BLaER1 treated with 17β-estradiol and CSF1 and Interleukin-3, amounts not matched to agents 10 nM and 100 nM (cell line): ENCODE results near the gene KCNIP1.

Experiments
- H3K27ac ChIP-seq, 11 experiments: shearing (Covaris generic); formaldehyde crosslinking; 2 replicates each; pipeline ENCODE4 v1.8.1; 2022
- H3K27me3 ChIP-seq, 11 experiments: shearing (Covaris generic); formaldehyde crosslinking; 2 replicates each; pipeline ENCODE4 v1.8.1; 2022
- H3K36me3 ChIP-seq, 11 experiments: shearing (Covaris generic); formaldehyde crosslinking; 2 replicates each; pipeline ENCODE4 v1.8.1; 2022
- H3K4me1 ChIP-seq, 10 experiments: shearing (Covaris generic); formaldehyde crosslinking; 2 replicates each; pipeline ENCODE4 v1.8.1; 2022
- H3K4me2 ChIP-seq, 11 experiments: shearing (Covaris generic); formaldehyde crosslinking; 2 replicates each; pipeline ENCODE4 v1.8.1; 2022
- H3K4me3 ChIP-seq, 10 experiments: shearing (Covaris generic); formaldehyde crosslinking; 2 replicates each; pipeline ENCODE4 v1.8.1; 2022
- H3K9ac ChIP-seq, 11 experiments: shearing (Covaris generic); formaldehyde crosslinking; 2 replicates each; pipeline ENCODE4 v1.8.1; 2022
- H3K9me3 ChIP-seq, 11 experiments: shearing (Covaris generic); formaldehyde crosslinking; replicated peaks in 1 of 11; 2 replicates each; pipeline ENCODE4 v1.8.1; 2022
- H4K20me1 ChIP-seq, 11 experiments: shearing (Covaris generic); formaldehyde crosslinking; 2 replicates each; pipeline ENCODE4 v1.8.1; 2022
- Cebpa-rat ChIP-seq, 11 experiments: shearing (Covaris generic); IDR thresholded peaks; 2 replicates each; pipeline ENCODE4 v1.8.1; 2022

KCNIP1 gene

DNA sequence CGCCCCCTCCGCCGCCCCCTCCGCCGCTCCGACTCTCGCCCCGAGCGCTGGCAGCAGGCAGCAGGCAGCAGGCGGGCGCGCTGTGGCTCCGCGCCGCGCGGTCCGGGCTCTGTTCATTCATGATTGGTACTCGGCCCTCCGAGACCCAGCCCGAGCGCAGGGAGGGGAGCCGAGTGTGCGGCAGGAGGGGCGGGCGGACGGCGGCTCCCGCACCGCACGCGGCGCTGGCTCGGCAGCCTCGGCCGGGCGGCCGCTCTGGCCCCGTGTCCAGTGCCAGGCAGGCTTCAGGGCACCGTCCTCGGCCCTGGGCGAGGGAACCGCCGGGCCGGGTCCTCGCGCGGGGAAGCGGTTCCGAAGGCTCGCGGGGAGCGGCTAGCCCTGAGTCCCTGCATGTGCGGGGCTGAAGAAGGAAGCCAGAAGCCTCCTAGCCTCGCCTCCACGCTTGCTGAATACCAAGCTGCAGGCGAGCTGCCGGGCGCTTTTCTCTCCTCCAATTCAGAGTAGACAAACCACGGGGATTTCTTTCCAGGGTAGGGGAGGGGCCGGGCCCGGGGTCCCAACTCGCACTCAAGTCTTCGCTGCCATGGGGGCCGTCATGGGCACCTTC lies at the start of gene KCNIP1:
Gene KCNIP1 (plus strand): TSS at position 31 of the 607 bp plus-strand sequence.
- no peak within 1 kb of the TSS for H3K9ac ChIP-seq
- no peak for TF ChIP-seq Cebpa-rat (IDR thresholded peaks at IDR 0.05)
- no peak within 1 kb of the TSS for H3K4me3 ChIP-seq
- H3K4me1 ChIP-seq, result peaks cover 0 to 11% (median 9%) of the 10 kb centered on the region in 10 experiments; a peak in 13 of 20 replicates
- H3K9me3 ChIP-seq, result no peaks in the 10 kb centered on the region; a peak in 1 of 22 replicates
- H3K27me3 ChIP-seq, result peaks cover 0 to 10% (median 7%) of the 10 kb centered on the region in 11 experiments; a peak in 11 of 22 replicates
- no peaks in the 10 kb centered on the region; a peak in 1 of 22 replicates for H4K20me1 ChIP-seq
- no peak within 1 kb of the TSS for H3K27ac ChIP-seq
- H3K4me2 ChIP-seq, result no peak within 1 kb of the TSS
- no peaks in the 10 kb centered on the region for H3K36me3 ChIP-seq

DNA sequence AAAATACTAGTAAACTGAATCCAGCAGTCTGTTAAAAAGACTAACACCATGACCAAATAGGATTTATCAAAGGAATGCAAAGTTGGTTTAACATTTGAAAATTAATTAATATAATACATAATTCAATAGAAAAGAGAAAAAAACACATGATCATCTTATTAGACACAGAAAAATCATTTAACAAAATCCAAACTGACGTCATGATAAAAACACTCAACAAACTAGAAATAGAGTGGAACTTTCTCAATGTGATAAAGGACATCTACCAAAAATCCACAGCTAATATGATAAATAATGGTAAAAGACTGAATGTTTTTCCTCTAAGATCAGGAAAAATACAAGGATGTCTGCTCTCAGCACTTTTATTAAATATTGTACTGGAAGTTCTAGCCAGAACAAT lies 40.4 kb upstream of the KCNIP1 start:
- Histone ChIP-seq H3K9ac (no peak overlapping the region), H3K4me2 (no peak overlapping the region), H3K36me3 (no peaks in the 10 kb centered on the region), H3K9me3 (peaks cover 7 to 25% (median 16%) of the 10 kb centered on the region in 11 experiments; a peak in 17 of 22 replicates), H3K4me3 (no peak overlapping the region), H3K27me3 (no peaks in the 10 kb centered on the region), H4K20me1 (no peaks in the 10 kb centered on the region; a peak in 1 of 22 replicates), H3K27ac (no peak overlapping the region), H3K4me1 (peaks cover 8 to 35% (median 22%) of the 10 kb centered on the region in 10 experiments)
- TF ChIP-seq Cebpa-rat (IDR thresholded peaks at IDR 0.05), result no peak

DNA sequence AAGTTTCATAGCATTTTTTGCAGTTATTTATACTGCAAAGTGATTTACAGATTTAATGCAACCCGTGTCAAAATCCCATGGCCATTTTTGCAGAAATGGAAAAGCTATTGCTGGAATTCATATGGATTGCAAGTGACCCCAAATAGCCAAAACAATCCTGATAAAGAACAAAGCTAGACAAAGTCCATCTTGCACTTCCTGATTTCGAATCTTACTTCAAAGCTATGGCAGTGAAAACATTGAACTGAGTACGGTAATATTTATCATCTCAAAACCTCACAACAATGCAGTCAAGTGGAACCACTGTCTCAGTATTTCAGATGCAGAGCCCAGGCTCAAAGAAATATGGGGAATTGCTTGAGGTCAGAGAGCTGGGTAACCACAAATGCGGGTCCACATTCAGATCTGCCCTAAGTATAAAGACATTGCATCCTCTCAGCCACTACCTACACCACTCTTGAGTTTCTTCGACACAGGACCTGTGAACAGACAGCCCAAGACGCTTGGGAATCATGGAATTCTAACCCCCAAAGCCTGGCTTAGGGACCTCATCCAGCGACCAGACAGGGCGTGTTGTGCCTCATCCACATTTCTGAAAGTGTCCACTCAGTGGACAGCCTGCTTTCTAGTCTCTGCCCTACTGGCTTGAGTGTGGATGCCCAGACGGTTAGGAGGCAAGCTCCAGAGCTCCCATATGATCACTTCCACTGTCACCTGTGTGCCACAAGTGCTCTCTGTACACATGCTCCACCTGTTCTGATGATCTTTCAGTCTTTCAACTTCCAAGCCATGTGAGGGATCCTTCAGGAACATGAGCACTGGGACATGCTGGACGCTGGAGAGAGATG lies 39.3 kb upstream of the KCNIP1 start:
- Histone ChIP-seq H3K27ac (no peak overlapping the region), H3K9me3 (peaks cover 7 to 20% (median 16%) of the 10 kb centered on the region in 11 experiments; a peak in 15 of 22 replicates), H3K4me1 (peaks cover 8 to 46% (median 23%) of the 10 kb centered on the region in 10 experiments), H3K36me3 (no peaks in the 10 kb centered on the region), H4K20me1 (no peaks in the 10 kb centered on the region; a peak in 1 of 22 replicates), H3K27me3 (no peaks in the 10 kb centered on the region), H3K9ac (no peak overlapping the region), H3K4me2 (peak overlapping the region in 10 of 11 experiments; percentile 10 to 53 (median 36); a peak in 19 of 22 replicates), H3K4me3 (no peak overlapping the region)
- no peak for TF ChIP-seq Cebpa-rat (IDR thresholded peaks at IDR 0.05)

DNA sequence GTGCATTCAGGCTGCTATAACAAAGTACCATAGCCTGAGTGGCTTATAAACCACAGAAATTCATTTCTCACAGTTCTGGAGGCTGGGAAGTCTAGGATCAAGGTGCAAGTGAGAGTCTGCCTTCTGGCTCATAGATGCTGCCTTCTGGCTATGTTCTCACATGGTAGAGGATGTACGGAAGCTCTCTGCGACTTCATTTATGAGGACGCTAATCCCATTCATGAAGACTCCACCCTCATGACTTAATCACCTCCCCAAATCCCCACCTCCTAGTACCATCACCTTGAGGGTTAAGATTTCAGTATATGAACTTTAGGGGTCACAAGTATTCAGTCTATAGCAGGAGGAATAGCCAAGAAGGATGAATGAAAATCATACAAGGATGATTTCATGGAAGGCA lies 37.3 kb upstream of the KCNIP1 start:
- H3K9me3 ChIP-seq, result peaks cover 0 to 1% (median 0%) of the 10 kb centered on the region in 11 experiments; a peak in 1 of 22 replicates
- no peaks in the 10 kb centered on the region for H3K27me3 ChIP-seq
- H3K4me3 ChIP-seq, result no peak overlapping the region
- peak overlapping the region in 8 of 11 experiments; percentile 1 to 85 (median 68); a peak in 14 of 22 replicates for H3K4me2 ChIP-seq
- no peaks in the 10 kb centered on the region; a peak in 1 of 22 replicates for H4K20me1 ChIP-seq
- H3K36me3 ChIP-seq, result no peaks in the 10 kb centered on the region
- no peak for TF ChIP-seq Cebpa-rat (IDR thresholded peaks at IDR 0.05)
- H3K27ac ChIP-seq, result peak overlapping the region in 4 of 11 experiments; percentile 14 to 66 (median 35); a peak in 4 of 22 replicates
- peaks cover 11 to 58% (median 28%) of the 10 kb centered on the region in 10 experiments for H3K4me1 ChIP-seq
- H3K9ac ChIP-seq, result no peak overlapping the region

DNA sequence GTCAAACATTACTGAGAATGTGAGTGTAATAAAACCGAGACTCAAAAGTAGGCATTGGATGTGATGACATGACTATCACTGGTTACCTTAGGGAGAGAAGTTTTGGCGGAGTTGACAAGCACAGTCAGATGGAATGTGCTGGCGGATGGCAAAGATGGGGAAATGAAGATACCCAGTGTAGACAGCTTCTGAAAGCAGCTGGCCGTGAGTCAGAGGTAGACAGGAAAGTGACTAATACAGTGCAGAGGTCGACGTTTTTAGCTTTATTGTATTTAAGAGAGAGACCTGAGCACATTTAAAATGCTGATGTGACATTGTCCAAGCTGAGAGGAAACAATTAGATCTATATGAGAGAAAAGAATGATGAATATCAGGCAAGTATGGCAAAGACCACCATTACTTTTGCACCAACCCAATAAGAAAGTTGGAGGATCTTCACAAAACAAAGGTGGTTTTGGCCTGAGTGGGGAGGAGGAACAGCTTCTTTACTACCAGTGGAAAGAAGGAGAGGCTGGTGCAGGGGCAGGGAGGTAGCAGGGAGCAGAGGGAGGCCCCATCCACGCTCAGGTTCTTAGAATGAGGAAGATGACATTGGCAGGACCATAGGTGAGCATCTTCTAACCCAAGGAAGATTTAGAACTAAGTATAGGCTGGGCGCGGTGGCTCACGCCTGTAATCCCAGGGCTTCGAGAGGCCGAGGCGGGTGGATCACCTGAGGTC lies 36.7 kb upstream of the KCNIP1 start:
- peak overlapping the region in 1 of 11 experiments; percentile 25; a peak in 1 of 22 replicates for H3K9ac ChIP-seq
- peaks cover 13 to 64% (median 33%) of the 10 kb centered on the region in 10 experiments for H3K4me1 ChIP-seq
- TF ChIP-seq Cebpa-rat (IDR thresholded peaks at IDR 0.05), result 0 out of 22 replicates have a peak, but pooled peaks of 1 of the 11 experiments have one; percentile 26
- H3K9me3 ChIP-seq, result no peaks in the 10 kb centered on the region
- H3K4me3 ChIP-seq, result no peak overlapping the region
- H3K27me3 ChIP-seq, result no peaks in the 10 kb centered on the region
- no peaks in the 10 kb centered on the region for H3K36me3 ChIP-seq
- H3K4me2 ChIP-seq, result peak overlapping the region in 8 of 11 experiments; percentile 1 to 85 (median 68); a peak in 15 of 22 replicates
- H3K27ac ChIP-seq, result peak overlapping the region in 9 of 11 experiments; percentile 8 to 66 (median 47); a peak in 11 of 22 replicates
- no peaks in the 10 kb centered on the region; a peak in 1 of 22 replicates for H4K20me1 ChIP-seq

DNA sequence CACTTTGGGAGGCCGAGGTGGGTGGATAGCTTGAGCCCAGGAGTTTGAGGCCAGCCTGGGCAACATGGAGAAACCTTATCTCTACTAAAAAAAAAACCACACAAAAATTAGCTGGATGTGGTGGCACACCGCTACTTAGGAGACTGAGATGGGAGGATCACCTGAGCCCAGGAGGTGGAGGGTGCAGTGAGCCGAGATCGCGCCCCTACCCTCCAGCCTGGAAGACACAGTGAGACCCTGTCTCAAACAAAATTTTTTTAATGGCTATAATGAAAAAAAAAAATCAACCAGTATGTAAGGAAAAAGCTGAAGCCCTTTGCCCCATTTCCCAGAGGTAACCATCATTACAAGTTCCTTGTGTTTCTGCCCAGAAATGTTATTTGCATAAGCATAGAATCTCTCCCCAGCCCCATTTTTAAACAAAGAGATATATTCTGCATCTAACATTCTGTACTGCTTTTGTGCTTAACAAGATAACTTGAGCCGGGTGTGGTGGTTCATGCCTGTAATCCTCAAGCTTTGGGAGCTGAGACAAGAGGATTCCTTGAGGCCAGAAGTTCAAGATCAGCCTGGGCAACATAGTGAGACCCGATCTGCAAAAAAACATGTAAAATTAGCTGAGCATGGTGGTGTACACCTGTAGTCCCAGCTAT lies 35.1 kb upstream of the KCNIP1 start:
- Histone ChIP-seq H3K36me3 (no peaks in the 10 kb centered on the region), H3K9me3 (no peaks in the 10 kb centered on the region), H3K4me2 (peak overlapping the region in 3 of 11 experiments; percentile 28 to 41 (median 30); a peak in 5 of 22 replicates), H3K9ac (no peak overlapping the region), H4K20me1 (no peaks in the 10 kb centered on the region; a peak in 1 of 22 replicates), H3K27me3 (no peaks in the 10 kb centered on the region), H3K4me1 (peaks cover 13 to 70% (median 37%) of the 10 kb centered on the region in 10 experiments), H3K4me3 (no peak overlapping the region), H3K27ac (no peak overlapping the region)
- TF ChIP-seq Cebpa-rat (IDR thresholded peaks at IDR 0.05), result no peak

DNA sequence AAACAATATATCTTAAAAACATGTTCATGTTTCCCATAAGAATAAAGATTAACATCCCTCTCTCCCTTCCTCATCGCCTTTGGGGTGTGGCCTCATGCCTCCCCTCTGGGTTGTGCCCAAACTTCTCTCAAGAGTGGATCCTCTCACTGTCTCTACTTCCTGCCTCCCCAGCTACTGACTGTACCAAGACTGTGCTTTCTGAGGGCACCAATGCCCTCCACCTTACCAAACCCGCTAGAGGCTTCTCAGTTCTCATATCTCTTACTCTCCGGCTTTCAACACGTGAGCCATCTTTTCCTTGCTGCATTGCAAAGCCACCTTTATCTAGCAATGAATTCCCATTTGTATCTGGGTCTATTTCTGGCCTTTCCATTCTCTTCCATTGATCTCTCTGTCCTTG lies 34.4 kb upstream of the KCNIP1 start:
- TF ChIP-seq Cebpa-rat (IDR thresholded peaks at IDR 0.05), result no peak
- H3K4me3 ChIP-seq, result no peak overlapping the region
- H3K36me3 ChIP-seq, result no peaks in the 10 kb centered on the region
- no peaks in the 10 kb centered on the region; a peak in 1 of 22 replicates for H4K20me1 ChIP-seq
- H3K27ac ChIP-seq, result no peak overlapping the region
- no peaks in the 10 kb centered on the region for H3K27me3 ChIP-seq
- H3K9me3 ChIP-seq, result peaks cover under 1 to 4% (median 3%) of the 10 kb centered on the region in 11 experiments; a peak in 17 of 22 replicates
- H3K4me1 ChIP-seq, result peaks cover 9 to 72% (median 36%) of the 10 kb centered on the region in 10 experiments
- no peak overlapping the region for H3K9ac ChIP-seq
- peak overlapping the region in 3 of 11 experiments; percentile 28 to 41 (median 30); a peak in 5 of 22 replicates for H3K4me2 ChIP-seq

DNA sequence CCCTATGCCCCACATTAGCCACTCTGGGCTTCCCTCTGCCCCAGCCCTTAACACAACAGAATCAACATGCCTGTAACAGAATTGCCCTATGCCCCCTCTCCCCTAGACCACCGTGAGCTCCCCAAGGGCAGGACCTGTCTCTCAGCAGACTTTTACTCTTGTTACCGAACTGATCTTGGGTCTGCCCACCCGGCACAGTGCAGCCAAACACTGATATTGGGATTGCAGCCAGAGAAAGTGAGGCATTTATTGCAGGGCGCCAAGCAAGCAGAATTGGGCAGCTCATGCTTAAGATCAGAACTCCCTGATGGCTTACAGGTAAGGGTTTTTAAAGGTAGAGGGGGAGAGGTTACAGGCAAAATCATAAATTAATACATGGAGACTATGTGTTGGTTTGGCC lies 33.5 kb upstream of the KCNIP1 start:
- Histone ChIP-seq H3K36me3 (no peaks in the 10 kb centered on the region), H3K9ac (no peak overlapping the region)

More for the DNA sequence above, 33.5 kb upstream of the KCNIP1 start:
- Histone ChIP-seq H3K9me3 (peaks cover 6 to 10% (median 8%) of the 10 kb centered on the region in 11 experiments; a peak in 18 of 22 replicates), H4K20me1 (no peaks in the 10 kb centered on the region; a peak in 1 of 22 replicates), H3K4me2 (peak overlapping the region in 1 of 11 experiments; percentile 43; a peak in 1 of 22 replicates), H3K4me1 (peaks cover 9 to 76% (median 40%) of the 10 kb centered on the region in 10 experiments), H3K27ac (no peak overlapping the region), H3K4me3 (no peak overlapping the region), H3K27me3 (no peaks in the 10 kb centered on the region)
- TF ChIP-seq Cebpa-rat (IDR thresholded peaks at IDR 0.05), result no peak
